NOMO-1 (cell line): ENCODE measurements around the gene XPO6.
"Not testable (repeated sequence)": the region's sequence is repeated elsewhere in the genome, so short reads cannot be mapped to it uniquely, and the experiment has no call there.

Experiments used
- DNase-seq, 2 experiments: peaks; one replicate each; lab custom pipeline; 2025; ENCODE audit not compliant: unreplicated experiment in 2 of 2; lab: John Stamatoyannopoulos, UW

The XPO6 gene

GRCh38 chr16:28120754-28121153, 91.0 kb downstream of the XPO6 start:
- DNase-seq: no peak

- DNase-seq: no peak
Observed at GRCh38 chr16:28118637-28119036, 93.1 kb downstream of the XPO6 start.

GRCh38 chr16:28117168-28117565, 94.6 kb downstream of the XPO6 start:
- no peak for DNase-seq

- DNase-seq: not testable (repeated sequence)
Observed at GRCh38 chr16:28115866-28116265, 95.9 kb downstream of the XPO6 start.

GRCh38 chr16:28112908-28113307, 98.9 kb downstream of the XPO6 start:
- no peak for DNase-seq

GRCh38 chr16:28110977-28111376, 100.8 kb downstream of the XPO6 start:
- no peak for DNase-seq

GRCh38 chr16:28110479-28110878, 101.3 kb downstream of the XPO6 start:
- DNase-seq: peak; percentile 54 to 94

- DNase-seq: peak in 1 of 2 experiments; percentile 17
Observed at GRCh38 chr16:28110074-28110473, 101.7 kb downstream of the XPO6 start.

GRCh38 chr16:28108590-28109247, 103.0 kb downstream of the XPO6 start:
- peak; percentile 37 to 62 for DNase-seq

GRCh38 chr16:28107232-28107631, 104.5 kb downstream of the XPO6 start:
- DNase-seq: no peak

- peak; percentile 14 to 54 for DNase-seq
Observed at GRCh38 chr16:28106467-28107215, 105.1 kb downstream of the XPO6 start.

- DNase-seq: no peak
Observed at GRCh38 chr16:28105954-28106353, 105.8 kb downstream of the XPO6 start.

GRCh38 chr16:28105297-28105696, 106.5 kb downstream of the XPO6 start:
- DNase-seq: no peak

GRCh38 chr16:28104404-28104803, 107.4 kb downstream of the XPO6 start:
- DNase-seq: no peak

- no peak for DNase-seq
Observed at GRCh38 chr16:28103516-28104170, 108.1 kb downstream of the XPO6 start.

GRCh38 chr16:28101533-28101890, 110.3 kb downstream of the XPO6 start:
- DNase-seq: no peak

GRCh38 chr16:28100810-28101532, 110.8 kb downstream of the XPO6 start:
- no peak for DNase-seq

GRCh38 chr16:28098959-28099945, 112.5 kb downstream of the XPO6 start:
- DNase-seq: no peak

GRCh38 chr16:28098171-28098958, 113.4 kb downstream of the XPO6 start:
- no peak for DNase-seq
